OCI-LY7 (cell line): Measurements from ENCODE around the gene PDZK1IP1.

Experiments
- CTCF ChIP-seq: fragments of 200-600 bp; sonication (generic); conservative IDR thresholded peaks from 2 replicates; pipeline ENCODE4 v1.5.1; 2014; ENCODE audit warnings: mild to moderate bottlenecking, antibody characterized with exemption, low read length, moderate library complexity, mixed read lengths
- EZH2phosphoT487 ChIP-seq: fragments of 200-600 bp; sonication (generic); IDR thresholded peaks from 2 replicates; pipeline ENCODE4 v1.6.1; 2018; ENCODE audit warnings: low read depth, borderline replicate concordance, mild to moderate bottlenecking, mixed run types, antibody characterized with exemption, low read length, moderate library complexity, mixed read lengths

GRCh38 chr1:47208374-47208850, 18.6 kb upstream of the PDZK1IP1 start:
- no peak for TF ChIP-seq CTCF
- no peak for TF ChIP-seq EZH2phosphoT487
